ENCODE measurements around the gene ZNF750.

ZNF750 gene

DNA sequence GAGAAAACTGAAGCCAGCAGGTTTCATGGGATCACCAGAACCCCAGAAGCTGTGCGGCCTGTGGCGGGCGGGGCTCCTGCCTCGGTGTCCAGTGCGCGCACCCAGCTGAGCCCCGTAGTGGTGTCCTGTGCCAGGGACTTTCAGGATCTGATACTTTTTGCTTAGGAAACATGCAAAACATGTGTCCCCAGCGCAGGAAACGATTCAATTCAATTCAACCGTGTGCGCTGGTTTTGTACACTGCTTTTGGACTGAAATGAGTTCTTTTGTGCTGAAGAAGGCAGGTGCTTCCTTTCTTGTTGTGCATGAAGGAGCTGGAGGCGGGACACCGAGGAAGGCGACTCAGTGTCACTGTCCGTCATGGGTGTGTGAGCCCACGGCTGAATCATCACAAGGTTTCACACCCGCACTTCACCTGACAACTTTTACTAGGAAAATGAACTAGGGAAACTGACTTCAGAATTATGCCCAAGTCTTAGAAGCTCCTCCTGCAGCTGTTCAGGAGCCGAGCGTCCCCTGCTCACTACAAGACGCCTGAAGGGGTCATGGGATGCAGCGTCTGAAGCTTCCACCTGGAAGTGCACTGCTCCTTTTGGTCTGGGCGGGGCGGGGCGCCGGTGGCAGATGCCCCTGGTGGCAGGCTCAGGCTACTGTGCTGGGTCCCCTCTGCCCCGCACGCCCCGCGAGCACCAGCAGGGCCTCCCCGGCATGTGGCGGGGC is 31.4 kb upstream of the ZNF750 start:
- TF ChIP-seq, protein P1, sequence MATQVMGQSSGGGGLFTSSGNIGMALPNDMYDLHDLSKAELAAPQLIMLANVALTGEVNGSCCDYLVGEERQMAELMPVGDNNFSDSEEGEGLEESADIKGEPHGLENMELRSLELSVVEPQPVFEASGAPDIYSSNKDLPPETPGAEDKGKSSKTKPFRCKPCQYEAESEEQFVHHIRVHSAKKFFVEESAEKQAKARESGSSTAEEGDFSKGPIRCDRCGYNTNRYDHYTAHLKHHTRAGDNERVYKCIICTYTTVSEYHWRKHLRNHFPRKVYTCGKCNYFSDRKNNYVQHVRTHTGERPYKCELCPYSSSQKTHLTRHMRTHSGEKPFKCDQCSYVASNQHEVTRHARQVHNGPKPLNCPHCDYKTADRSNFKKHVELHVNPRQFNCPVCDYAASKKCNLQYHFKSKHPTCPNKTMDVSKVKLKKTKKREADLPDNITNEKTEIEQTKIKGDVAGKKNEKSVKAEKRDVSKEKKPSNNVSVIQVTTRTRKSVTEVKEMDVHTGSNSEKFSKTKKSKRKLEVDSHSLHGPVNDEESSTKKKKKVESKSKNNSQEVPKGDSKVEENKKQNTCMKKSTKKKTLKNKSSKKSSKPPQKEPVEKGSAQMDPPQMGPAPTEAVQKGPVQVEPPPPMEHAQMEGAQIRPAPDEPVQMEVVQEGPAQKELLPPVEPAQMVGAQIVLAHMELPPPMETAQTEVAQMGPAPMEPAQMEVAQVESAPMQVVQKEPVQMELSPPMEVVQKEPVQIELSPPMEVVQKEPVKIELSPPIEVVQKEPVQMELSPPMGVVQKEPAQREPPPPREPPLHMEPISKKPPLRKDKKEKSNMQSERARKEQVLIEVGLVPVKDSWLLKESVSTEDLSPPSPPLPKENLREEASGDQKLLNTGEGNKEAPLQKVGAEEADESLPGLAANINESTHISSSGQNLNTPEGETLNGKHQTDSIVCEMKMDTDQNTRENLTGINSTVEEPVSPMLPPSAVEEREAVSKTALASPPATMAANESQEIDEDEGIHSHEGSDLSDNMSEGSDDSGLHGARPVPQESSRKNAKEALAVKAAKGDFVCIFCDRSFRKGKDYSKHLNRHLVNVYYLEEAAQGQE (IDR thresholded peaks at IDR 0.05; ENCODE audit: low read depth): no peak
- no peak for TF ChIP-seq EGR1 (IDR thresholded peaks at IDR 0.05)
- no peak for TF ChIP-seq EP300 (IDR thresholded peaks at IDR 0.05; ENCODE audit: borderline replicate concordance)
- TF ChIP-seq, protein P2, sequence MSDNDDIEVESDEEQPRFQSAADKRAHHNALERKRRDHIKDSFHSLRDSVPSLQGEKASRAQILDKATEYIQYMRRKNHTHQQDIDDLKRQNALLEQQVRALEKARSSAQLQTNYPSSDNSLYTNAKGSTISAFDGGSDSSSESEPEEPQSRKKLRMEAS (IDR thresholded peaks at IDR 0.05): no peak
- TF ChIP-seq YY1 (IDR thresholded peaks at IDR 0.05; ENCODE audit: low read depth): no peak
- TF ChIP-seq FOXM1 (IDR thresholded peaks at IDR 0.05; ENCODE audit: borderline replicate concordance, low read depth): no peak
- TF ChIP-seq TCF12 (IDR thresholded peaks at IDR 0.05; ENCODE audit: low read depth): no peak
- TF ChIP-seq CREB1 (IDR thresholded peaks at IDR 0.05; ENCODE audit: low read depth): no peak
- TF ChIP-seq TEAD4 (IDR thresholded peaks at IDR 0.05): no peak
- TF ChIP-seq NFIC (IDR thresholded peaks at IDR 0.05): no peak
- TF ChIP-seq CEBPB (IDR thresholded peaks at IDR 0.05): no peak
- TF ChIP-seq ZBTB7A (IDR thresholded peaks at IDR 0.05; ENCODE audit: low read depth): no peak
- no peak for TF ChIP-seq RAD21 (IDR thresholded peaks at IDR 0.05; ENCODE audit: low read depth)
- TF ChIP-seq, protein P3, sequence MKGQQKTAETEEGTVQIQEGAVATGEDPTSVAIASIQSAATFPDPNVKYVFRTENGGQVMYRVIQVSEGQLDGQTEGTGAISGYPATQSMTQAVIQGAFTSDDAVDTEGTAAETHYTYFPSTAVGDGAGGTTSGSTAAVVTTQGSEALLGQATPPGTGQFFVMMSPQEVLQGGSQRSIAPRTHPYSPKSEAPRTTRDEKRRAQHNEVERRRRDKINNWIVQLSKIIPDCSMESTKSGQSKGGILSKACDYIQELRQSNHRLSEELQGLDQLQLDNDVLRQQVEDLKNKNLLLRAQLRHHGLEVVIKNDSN (IDR thresholded peaks at IDR 0.05): no peak

DNA sequence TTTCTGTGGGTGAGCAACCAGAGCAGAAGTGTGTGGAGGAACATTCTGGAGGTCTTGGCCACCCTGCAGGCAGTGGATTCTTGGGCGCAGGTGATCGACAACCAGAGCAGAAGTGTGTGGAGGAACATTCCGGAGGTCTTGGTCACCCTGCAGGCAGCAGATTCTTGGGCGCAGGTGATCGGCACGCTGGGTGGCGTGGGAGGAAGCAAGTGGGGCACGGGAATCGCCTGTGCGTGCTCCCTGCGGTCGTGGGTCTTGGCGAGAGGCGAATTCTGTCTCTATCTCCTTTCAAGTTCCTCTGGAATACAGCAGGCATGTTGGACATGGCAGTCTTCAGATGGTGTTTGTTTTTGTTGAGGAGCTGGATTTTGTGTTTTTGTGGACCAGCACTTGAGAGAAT is 30.7 kb upstream of the ZNF750 start:
- TF ChIP-seq CEBPB (IDR thresholded peaks at IDR 0.05): no peak
- no peak for TF ChIP-seq TCF12 (IDR thresholded peaks at IDR 0.05; ENCODE audit: low read depth)
- TF ChIP-seq CREB1 (IDR thresholded peaks at IDR 0.05; ENCODE audit: low read depth): no peak
- TF ChIP-seq TAF1 (IDR thresholded peaks at IDR 0.05; ENCODE audit: low read depth): no peak
- TF ChIP-seq FOXM1 (IDR thresholded peaks at IDR 0.05; ENCODE audit: borderline replicate concordance, low read depth): no peak

DNA sequence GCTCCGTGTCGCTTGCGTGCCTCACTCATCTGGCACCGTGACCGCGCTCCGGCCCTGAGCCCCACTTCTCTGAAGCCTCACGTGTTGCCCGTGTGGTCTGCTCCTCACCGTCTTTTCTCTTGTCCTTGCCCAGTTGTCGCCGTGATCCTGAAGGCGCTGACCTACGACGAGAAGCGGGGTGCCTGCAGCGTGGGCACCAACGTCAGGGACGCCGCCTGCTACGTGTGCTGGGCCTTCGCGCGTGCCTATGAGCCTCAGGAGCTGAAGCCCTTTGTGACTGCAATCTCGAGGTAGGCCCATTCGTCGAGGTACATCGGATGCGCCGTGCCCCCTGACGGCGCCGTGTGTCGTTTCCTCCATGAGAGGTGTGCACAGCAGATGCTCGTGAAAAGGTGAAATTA is 30.3 kb upstream of the ZNF750 start:
- TF ChIP-seq EGR1 (IDR thresholded peaks at IDR 0.05): no peak
- no peak for TF ChIP-seq ZBTB7A (IDR thresholded peaks at IDR 0.05; ENCODE audit: low read depth)
- no peak for TF ChIP-seq TAF1 (IDR thresholded peaks at IDR 0.05; ENCODE audit: low read depth)
- TF ChIP-seq CREB1 (IDR thresholded peaks at IDR 0.05; ENCODE audit: low read depth): no peak
- TF ChIP-seq TEAD4 (IDR thresholded peaks at IDR 0.05): no peak
- TF ChIP-seq, protein P3 (IDR thresholded peaks at IDR 0.05): no peak
- no peak for TF ChIP-seq YY1 (IDR thresholded peaks at IDR 0.05; ENCODE audit: low read depth)
- TF ChIP-seq FOXM1 (IDR thresholded peaks at IDR 0.05; ENCODE audit: borderline replicate concordance, low read depth): no peak
- TF ChIP-seq EP300 (IDR thresholded peaks at IDR 0.05; ENCODE audit: borderline replicate concordance): no peak
- TF ChIP-seq, protein P2 (IDR thresholded peaks at IDR 0.05): no peak
- TF ChIP-seq NFIC (IDR thresholded peaks at IDR 0.05): no peak
- TF ChIP-seq CEBPB (IDR thresholded peaks at IDR 0.05): no peak
- TF ChIP-seq, protein P1 (IDR thresholded peaks at IDR 0.05; ENCODE audit: low read depth): no peak
- no peak for TF ChIP-seq TCF12 (IDR thresholded peaks at IDR 0.05; ENCODE audit: low read depth)
- no peak for TF ChIP-seq RAD21 (IDR thresholded peaks at IDR 0.05; ENCODE audit: low read depth)

DNA sequence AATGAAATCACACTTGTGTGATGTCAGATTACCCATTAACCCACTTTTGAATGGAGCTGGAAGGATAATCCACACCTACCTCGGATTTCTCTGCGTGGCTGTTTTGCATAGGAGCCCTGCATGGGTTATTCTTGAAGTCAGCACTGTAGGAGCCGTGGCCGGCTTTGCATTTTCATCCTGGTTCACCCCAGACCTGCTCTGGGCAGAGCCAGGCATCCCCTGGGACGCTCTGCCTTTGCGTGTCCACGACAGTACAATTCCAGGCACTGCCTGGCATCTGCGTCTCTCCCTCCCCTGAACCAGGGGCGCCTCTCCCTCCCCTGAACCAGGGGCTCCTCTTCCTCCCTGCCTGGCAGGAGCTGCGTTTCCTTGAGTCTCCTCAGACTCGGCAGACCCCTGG is 29.7 kb upstream of the ZNF750 start:
- TF ChIP-seq, protein P3 (IDR thresholded peaks at IDR 0.05): no peak
- no peak for TF ChIP-seq CEBPB (IDR thresholded peaks at IDR 0.05)
- no peak for TF ChIP-seq EGR1 (IDR thresholded peaks at IDR 0.05)
- TF ChIP-seq TEAD4 (IDR thresholded peaks at IDR 0.05): no peak
- no peak for TF ChIP-seq YY1 (IDR thresholded peaks at IDR 0.05; ENCODE audit: low read depth)
- TF ChIP-seq TAF1 (IDR thresholded peaks at IDR 0.05; ENCODE audit: low read depth): no peak
- no peak for TF ChIP-seq EP300 (IDR thresholded peaks at IDR 0.05; ENCODE audit: borderline replicate concordance)
- no peak for TF ChIP-seq TCF12 (IDR thresholded peaks at IDR 0.05; ENCODE audit: low read depth)
- TF ChIP-seq, protein P2 (IDR thresholded peaks at IDR 0.05): no peak
- TF ChIP-seq RAD21 (IDR thresholded peaks at IDR 0.05; ENCODE audit: low read depth): no peak
- no peak for TF ChIP-seq NFIC (IDR thresholded peaks at IDR 0.05)

DNA sequence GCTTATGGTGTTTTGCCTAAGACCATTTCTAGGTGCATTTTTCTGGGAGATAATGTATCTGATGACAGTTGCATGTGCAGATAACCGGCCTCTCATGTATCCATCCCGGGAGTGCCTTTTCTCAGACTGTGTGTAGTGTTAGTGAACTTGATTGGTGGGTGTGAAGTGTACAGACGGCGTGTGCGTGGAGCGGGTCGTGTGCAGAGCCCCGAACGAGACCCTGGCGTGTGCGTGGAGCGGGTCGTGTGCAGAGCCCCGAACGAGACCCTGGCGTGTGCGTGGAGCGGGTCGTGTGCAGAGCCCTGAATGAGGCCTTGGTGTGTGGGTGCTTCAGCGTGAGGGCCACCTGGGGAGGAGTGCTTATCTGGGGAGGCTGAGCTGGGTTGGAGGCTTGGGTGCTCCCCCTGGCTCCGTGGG is 28.9 kb upstream of the ZNF750 start:
- TF ChIP-seq NFIC (IDR thresholded peaks at IDR 0.05) (no peak), ZBTB7A (IDR thresholded peaks at IDR 0.05; ENCODE audit: low read depth) (no peak), YY1 (IDR thresholded peaks at IDR 0.05; ENCODE audit: low read depth) (no peak), RAD21 (IDR thresholded peaks at IDR 0.05; ENCODE audit: low read depth) (no peak), CEBPB (IDR thresholded peaks at IDR 0.05) (no peak), TAF1 (IDR thresholded peaks at IDR 0.05; ENCODE audit: low read depth) (no peak), TCF12 (IDR thresholded peaks at IDR 0.05; ENCODE audit: low read depth) (no peak), TEAD4 (IDR thresholded peaks at IDR 0.05) (no peak)
- TF ChIP-seq, protein P2 (IDR thresholded peaks at IDR 0.05): no peak
